Measurements from ENCODE around the gene EEPD1.

DNA sequence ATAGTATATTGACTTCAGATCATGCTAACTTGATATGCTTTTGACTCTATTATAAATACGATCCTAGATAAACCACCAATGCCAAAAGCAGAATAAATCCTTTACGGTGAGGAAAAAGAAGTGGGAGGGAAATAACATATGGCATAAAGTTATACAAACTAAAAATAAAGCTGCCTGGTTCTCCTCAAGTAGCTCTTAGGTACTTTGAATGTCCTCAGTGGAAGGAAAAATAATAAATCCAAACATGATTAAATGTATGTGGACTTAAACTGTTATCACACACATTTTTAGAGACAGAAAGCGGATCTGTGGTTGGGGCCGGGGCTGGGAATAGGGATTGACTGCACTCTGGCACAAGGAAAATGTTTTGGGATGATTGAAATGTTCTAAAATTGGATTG is 23.6 kb downstream of the EEPD1 start:
- TF ChIP-seq, protein P1, sequence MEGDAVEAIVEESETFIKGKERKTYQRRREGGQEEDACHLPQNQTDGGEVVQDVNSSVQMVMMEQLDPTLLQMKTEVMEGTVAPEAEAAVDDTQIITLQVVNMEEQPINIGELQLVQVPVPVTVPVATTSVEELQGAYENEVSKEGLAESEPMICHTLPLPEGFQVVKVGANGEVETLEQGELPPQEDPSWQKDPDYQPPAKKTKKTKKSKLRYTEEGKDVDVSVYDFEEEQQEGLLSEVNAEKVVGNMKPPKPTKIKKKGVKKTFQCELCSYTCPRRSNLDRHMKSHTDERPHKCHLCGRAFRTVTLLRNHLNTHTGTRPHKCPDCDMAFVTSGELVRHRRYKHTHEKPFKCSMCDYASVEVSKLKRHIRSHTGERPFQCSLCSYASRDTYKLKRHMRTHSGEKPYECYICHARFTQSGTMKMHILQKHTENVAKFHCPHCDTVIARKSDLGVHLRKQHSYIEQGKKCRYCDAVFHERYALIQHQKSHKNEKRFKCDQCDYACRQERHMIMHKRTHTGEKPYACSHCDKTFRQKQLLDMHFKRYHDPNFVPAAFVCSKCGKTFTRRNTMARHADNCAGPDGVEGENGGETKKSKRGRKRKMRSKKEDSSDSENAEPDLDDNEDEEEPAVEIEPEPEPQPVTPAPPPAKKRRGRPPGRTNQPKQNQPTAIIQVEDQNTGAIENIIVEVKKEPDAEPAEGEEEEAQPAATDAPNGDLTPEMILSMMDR (IDR thresholded peaks at IDR 0.05) = no peak
- no peak for TF ChIP-seq NFIC (IDR thresholded peaks at IDR 0.05; ENCODE audit: borderline replicate concordance)
- TF ChIP-seq RAD21 (IDR thresholded peaks at IDR 0.05; ENCODE audit: low read length) = no peak
- no peak for TF ChIP-seq POLR2AphosphoS5 (IDR thresholded peaks at IDR 0.05; ENCODE audit: low read depth, low read length)
- no peak for TF ChIP-seq CHD2 (IDR thresholded peaks at IDR 0.05; ENCODE audit: low read length, partially characterized antibody)
- no peak for TF ChIP-seq RFX5 (IDR thresholded peaks at IDR 0.05; ENCODE audit: low read length)
- no peak for TF ChIP-seq EP300 (IDR thresholded peaks at IDR 0.05; ENCODE audit: borderline replicate concordance in 1 of 2, low read depth in 1 of 2, low read length in 1 of 2)
- no peak for TF ChIP-seq SMC3 (IDR thresholded peaks at IDR 0.05; ENCODE audit: low read depth, low read length)
- no peak for TF ChIP-seq YY1 (IDR thresholded peaks at IDR 0.05; ENCODE audit: low read depth)
- TF ChIP-seq, protein P2, sequence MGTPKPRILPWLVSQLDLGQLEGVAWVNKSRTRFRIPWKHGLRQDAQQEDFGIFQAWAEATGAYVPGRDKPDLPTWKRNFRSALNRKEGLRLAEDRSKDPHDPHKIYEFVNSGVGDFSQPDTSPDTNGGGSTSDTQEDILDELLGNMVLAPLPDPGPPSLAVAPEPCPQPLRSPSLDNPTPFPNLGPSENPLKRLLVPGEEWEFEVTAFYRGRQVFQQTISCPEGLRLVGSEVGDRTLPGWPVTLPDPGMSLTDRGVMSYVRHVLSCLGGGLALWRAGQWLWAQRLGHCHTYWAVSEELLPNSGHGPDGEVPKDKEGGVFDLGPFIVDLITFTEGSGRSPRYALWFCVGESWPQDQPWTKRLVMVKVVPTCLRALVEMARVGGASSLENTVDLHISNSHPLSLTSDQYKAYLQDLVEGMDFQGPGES (IDR thresholded peaks at IDR 0.05; ENCODE audit: low read depth, low read length) = no peak

All from SK-N-SH (cell line).